NCI-H82 treated with DMSO at 0.1 percent for 48 hours (cell line): ENCODE results near the gene NUDT16L1.

Experiments
- DNase-seq: peaks from one replicate; lab custom pipeline; 2025; ENCODE audit not compliant: unreplicated experiment; lab: John Stamatoyannopoulos, UW

NUDT16L1 gene

DNA sequence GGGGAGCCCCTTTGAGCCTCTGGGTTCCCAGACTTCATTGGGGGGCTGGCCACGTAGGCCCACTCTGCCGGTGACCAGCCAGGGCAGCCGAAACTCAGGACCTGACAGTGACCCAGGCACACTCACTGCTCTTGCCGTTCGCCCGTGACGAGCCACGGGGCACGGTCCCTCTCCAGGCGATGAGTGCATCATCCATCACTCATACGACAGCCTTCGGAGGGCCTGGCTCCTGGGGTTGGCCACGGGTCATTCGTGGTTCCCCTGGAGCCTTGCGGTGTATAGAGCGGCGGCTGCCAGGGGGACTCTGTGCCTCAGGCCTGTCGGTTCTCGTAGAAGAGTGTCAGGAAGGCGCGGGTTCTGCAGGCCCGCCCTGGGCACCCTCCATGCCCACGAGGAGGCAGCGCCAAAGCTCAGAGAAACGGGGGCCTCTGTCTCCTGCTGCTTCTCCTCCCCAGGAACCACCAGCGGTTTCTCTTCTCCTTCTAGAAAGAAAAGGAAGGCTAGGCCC lies 11.2 kb upstream of the NUDT16L1 start:
- no peak for DNase-seq

DNA sequence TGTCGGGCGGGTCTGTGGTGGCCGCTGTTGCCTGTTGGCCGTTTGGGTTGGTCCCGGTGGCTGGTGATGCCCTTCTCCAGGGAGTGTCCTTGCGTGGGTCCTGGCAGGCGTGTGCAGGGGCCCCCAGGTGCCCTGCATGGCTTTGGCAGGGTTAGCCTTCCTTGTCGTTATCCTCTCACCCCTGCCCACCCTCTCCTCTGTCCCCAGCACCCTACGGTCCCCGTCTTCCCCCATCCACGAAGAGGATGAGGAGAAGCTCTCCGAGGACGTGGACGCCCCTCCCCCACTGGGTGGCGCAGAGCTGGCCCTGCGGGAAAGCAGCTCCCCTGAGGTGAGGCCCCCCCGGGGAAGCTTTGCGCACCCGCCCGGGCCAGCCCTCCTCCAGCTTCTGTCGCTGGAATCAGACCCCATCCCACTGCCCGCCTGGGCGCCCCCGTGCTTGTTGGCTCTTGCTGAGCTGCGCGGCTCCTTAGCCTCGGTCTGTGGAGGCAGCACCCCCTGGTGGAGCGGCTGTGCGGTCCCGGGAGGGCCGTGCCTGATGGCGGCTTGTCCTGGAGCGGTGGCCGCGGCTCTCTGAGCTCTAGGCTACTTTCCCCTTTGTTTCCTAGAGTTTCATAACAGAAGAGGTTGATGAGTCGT lies 10.6 kb upstream of the NUDT16L1 start:
- no peak for DNase-seq

DNA sequence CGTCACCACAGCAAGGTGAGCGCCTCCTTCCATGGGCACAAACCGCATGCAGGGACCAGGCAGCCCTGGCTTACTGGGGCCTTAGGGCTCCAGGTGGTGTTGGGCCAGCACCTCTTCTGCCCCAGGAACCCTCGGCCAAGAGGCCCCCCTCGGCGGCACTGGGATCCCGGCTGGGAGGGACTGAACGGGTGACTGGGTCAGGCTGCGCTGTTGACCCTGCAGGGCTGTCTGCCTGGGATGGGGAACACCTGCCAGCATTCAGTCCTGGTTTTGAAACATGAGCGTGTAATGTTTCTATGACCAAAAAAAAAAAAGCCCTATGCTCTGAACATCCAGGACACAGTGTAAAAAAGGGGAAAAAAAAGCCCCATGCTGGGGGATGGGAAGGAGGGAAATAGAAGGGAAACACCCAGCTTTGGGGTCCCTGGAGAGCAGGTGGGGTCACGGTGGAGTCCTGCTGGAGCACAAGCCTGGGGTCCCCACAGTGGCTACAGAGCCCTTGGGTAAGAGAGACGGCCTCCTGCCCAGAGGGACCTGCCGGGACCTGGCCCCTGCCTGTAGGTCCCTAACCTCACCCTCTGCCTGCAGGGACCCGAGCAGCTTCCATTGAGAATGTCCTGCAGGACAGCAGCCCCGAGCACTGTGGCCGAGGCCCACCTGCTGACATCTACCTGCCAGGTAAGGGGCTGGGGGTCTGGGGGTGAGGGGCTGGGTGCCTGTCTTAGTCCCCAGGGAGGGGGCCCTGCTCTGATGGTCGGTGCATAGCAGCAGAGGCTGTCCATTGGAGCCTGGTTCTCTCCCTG lies 9.9 kb upstream of the NUDT16L1 start:
- DNase-seq = no peak

DNA sequence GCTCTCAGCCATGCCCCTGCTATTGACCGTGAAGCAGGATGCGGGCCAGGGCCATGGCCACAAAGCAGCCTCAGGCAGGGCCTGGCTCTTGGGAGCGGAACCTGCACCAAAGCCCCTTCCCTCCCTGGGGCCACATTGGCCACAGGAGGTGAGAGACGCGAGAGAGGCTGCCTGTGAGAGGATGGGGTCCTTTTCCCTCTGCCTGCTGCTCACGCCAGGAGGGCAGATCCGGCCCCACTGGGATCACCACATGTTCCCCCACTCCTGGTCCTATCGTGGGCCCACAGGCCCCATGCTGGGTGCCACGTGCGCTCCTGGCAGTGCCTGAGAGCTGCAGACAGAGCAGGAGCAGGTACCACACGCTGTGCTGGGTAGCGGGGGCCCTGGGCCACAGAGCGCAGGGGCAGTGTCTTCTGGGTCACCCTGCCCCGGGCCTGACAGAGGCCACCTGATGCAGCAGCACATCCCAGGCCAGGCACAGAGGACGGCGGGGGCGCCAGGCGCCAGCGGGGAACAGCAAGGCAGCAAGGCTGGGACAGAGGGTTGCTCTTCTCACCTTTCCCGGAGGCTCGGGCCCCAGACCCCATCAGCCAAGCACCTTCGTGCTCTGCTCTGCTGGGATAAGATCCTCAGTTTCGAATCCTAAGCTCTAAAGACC lies 9.2 kb upstream of the NUDT16L1 start:
- DNase-seq = no peak

DNA sequence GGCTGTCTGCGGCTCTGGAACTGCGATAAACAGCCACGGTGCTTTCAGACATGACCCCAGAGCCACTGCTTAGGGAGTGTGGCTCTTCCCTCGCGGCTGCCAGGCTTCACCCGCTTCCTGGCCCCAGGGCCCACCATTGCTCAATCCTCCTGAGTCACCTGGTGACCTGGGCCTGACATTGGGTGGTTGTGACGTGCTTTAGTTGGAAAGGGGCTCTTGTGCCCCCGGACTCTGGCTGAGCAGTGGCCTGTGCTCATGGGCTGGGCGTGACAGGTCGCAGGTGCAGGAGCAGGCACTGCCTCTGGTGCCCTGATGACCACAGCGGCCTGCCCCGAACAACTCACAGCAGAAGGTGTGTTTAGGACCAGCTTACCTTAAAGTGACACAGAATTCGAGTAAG lies 8.6 kb upstream of the NUDT16L1 start:
- no peak for DNase-seq

DNA sequence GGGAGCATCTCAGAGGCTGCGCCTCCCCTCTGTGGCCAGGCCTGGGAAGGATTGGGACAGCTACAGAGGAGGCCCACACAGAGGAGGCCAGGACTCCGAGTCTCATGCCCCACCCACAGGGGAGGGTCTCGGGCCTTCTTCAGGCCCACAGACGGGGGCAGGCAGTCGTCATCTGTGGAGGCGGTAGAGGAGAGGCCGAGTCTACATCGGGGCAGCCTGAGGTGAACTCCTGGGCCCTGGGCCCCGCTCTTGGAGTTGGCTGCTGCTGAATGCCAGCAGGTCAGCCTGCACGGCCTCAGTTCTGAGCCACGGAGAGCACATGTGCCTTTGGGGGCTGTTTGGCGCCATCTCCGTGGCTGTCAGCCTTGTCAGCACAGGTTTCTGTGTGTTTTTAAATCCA lies 8.1 kb upstream of the NUDT16L1 start:
- DNase-seq = no peak

DNA sequence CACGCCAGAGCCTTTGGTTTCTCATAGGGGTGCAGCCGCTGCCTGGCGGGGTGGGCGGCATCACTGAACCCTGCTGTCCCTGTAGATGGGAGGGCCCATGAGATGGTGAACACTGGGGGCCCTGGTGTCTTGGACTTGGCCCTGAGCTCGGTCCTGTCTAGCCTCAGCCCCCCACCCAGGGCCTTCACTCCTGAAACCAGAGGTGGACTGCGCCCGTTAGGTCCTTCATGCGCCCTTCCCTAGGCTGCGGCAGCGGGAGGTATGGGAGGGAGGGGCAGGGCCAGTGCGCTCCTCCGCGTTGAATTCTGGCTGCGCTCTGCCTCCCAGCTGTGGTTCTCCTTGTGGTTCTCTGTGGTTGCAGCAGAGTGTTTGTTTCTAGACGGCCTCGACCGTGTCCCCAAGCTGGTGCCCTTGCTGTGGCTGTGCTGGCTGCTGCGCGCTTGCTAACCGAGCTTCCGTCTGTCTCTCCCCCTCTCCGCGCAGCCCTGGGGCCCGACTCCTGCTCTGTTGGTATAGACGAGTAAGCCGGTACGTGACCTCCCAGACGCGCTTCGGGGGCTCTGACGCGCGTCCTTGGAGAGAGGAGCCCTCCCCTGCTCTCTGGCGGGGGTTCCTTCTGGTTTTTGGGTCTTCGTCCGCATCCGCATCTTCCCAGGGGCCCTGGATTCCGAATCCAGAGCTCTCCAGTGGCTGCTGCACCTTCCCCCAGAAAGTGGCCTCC lies 7.4 kb upstream of the NUDT16L1 start:
- no peak for DNase-seq

DNA sequence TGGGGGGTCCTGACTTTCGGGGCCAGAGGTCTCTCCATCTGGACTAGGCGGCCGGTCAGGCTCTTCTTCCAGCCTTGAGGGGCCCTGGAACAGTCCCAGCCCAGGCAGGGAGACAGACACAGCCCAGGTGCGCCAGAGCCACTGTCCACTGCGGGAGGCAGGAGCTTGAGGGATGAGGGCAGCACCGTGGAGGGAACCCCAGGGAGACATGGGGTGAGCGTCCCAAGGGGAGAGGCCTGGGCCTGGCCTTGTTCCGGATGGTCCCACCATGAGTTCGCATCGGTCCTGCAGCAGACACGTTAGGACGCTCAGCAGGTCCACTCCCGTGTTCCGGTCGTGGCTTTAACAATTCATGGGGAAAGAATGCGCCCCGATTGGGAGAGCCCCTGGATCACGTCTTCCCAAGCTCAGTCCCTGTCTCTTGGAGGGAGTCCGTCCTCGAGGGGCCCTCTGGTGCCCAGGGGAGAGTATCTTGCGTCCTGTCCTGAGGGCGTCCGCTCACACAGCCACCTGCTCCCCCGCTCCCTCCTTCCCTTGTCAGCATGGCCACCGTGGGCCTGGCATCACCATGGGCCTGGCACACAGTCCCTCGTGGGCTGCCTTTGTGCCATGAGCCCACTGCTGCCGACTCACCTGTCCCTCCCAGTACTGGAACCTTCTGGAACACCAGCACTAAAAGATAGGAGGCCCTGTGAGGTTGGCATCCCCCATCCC lies 6.7 kb upstream of the NUDT16L1 start:
- no peak for DNase-seq

DNA sequence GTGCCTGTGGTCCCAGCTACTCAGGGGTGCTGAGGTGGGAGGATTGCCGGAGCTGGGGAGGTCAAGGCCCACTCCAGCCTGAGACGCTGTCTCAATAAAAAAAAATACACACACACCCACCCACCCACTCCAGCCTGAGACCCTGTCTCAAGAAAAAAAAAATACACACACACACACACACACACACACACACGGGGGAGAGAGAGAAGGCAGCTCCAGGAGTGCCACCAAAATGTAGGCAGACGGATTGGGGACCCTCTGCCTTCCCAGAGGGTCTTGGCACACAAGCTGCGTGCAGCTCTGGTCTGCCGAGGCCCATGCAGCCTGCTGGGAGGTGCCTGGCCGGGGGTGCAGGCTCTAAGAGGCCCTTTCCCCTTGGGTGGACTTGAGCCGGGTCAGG lies 5.9 kb upstream of the NUDT16L1 start:
- DNase-seq = no peak

DNA sequence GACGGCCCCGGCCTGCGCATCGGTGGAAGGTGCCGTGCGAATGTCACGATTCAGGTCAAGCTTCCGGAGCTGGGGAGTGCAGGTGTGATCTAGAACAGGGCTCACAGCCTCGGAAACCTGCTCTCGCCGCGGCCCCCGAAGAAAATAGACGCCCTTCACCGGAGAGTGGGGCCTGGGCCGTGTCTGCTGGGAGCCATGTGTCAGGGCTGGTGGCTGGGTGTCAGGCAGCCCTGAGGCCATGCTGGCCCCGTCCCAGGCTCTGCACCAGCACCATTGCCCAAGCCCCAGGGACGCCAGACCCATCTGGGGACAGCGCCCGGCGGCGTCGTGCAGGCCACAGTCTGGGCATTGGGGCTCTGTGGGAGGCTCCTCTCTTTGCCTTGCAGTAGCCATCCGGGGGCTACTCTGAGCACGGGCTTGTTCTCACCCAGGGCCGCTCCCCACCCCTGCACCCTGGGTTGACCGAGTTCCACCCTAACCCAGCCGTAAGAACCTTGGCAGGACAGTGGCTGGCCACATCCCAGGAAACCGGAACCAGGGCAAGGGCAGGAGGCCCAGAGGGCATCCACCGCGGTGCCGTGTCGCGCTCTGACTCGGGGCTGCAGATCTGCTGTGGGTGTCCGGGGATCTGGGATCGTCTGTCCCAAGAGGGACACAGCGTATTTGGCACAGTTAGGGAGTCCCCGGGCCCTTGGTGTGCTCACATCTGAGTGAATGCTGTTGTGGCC lies 5.3 kb upstream of the NUDT16L1 start:
- DNase-seq = no peak

DNA sequence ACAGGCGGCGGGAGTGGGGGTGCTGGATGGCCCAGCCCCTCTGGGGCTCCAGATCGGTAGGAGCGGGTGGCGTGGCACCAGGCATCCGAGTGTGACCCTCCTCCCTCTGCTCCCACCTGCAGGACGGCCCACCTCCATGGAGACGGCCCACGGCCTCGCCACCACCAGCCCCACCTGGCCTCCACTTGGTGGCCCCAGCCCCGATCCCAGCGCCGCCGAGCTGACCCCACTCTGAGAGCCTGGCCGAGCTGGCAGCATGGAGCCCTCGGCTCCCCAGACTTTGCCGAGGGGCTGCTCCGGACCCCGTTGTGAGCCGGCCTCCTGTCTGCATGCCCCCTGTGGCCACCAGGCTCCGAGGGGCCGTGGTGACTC lies 4.7 kb upstream of the NUDT16L1 start:
- DNase-seq = no peak

DNA sequence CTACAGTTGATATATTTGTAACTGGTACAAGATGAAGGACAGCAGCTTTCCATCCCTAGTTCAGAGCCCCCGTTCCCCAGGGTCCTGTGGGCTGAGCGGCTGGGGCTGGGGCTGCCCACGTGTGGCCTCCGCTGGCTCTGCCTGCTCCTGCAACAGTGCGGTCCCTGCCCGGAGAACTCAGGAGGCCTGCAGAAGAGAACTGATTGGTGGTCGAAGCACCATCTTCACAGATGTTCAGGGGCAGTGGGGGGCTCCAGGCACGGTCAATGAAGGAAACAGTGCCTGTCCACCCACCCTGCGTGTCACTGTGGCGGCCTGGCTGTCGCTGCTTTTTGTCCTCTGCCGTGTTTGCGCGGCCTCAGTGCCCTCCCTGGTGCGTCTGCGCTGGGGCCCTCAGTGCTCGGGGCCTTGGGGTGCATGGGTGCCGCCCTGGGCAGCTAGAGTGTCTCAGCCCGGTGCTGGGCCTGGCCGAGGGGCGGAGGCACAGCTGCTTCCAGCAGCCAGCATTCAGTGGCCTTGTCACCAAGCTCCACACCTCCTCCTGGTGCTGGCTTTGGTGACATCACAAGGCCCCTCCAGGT lies 4.2 kb upstream of the NUDT16L1 start:
- no peak for DNase-seq

DNA sequence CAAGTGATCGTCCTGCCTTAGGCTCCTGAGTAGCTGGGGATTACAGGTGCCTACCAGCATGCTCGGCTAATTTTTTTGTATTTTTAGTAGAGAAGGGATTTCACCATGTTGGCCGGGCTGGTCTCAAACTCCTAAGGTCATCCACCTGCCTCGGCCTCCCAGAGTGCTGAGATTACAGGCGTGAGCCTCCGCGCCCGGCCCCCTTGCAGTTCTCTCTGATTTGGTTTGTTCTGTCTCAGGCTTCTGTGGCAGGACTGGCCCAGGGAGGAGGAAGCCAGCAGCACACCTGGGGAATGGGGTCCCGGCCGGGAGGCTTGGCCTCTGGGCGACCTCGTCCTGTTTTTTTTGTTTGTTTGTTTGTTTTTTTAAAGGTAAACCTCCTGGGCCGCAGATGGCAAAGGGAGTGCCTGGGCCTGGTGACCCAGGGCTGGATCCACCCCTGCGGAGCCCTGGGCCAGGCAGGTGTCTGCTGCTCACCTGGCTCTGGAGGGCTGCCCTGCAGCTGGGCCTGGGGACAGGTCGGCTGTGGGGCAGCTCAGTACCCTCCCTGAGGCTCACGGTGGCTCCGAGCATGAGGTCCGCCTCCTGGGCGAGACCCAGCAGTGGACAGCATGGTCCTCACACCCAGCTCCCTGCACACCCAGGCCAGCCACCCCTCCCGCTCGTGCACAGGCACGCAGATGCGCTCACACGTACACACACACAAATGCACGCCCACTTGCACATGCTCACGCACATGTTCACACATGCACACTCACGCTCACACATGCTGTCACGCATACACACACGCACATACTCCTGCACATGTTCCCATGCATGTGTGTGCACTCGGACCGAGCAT lies 3.3 kb upstream of the NUDT16L1 start:
- DNase-seq = no peak

DNA sequence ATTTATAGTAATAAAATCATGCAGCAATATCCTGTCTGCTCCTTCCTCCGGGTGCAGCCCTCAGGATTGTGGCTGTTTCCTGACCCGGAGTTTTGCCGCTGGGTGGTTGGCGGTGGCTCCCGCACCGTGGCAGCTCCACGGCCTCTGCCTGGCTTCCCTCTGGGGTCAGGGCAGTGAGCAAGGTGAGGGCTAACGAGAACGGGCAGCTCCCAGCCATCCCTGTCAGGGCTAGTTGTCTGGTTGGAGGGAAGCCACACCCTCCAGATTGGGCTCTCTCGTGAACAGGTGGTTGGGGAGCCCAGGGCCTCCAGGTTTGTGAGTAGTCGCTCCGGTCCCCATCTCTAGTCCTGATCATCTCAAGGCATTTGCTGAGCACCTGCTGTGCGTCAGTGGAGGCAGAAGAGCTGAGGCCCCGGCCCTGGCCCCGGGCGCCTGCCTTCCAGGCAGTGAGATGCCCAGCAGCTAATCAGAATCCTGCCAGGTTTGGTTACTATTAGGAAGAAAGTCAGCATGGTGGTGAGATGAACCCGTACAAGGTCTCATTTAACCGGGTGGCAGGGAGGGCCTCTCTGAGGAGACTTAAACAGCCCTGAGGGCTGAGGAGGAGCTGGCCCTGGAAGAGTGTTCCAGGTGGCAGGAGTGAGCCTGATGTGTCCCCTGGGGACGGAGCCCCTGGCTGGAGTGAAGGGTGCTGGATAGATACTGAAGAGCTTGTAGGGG lies 2.3 kb upstream of the NUDT16L1 start:
- DNase-seq = no peak

DNA sequence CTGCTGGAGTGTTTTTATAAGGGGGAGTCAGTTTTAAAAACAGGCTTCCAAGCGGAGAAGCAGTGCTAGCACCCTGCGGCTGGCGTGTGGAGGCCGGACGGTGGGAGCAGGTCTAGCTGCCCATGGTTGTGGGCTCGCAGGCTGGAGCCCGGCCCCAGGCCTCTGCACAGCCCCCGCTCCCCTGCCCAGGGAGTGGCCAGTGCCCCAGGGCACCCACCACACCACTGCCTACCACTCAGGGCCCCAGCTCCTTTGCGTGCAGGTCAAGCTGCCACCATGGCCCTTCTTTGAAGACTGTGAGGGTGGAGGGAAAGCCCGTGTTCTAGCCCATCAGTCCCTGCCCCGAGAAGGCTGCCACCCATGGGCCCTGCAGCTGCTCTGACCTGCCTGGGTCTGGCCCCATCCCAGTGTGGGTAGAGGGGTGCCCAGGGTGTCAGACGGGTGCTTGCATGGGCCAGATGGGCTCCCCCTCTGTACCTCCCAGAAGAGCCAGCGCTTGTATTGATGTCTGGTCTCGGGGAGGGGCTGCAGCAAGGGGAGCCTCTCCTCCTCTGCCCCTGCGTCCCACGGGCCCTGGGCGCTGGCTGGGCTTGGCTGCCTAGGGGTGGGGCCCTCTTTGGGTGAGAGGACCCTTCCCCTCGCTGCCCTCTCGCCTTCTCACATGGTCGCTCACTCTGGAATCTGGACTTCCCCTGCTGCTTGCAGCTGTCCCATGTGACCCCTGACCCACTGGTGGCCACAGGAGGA lies 1.5 kb upstream of the NUDT16L1 start:
- DNase-seq = no peak

DNA sequence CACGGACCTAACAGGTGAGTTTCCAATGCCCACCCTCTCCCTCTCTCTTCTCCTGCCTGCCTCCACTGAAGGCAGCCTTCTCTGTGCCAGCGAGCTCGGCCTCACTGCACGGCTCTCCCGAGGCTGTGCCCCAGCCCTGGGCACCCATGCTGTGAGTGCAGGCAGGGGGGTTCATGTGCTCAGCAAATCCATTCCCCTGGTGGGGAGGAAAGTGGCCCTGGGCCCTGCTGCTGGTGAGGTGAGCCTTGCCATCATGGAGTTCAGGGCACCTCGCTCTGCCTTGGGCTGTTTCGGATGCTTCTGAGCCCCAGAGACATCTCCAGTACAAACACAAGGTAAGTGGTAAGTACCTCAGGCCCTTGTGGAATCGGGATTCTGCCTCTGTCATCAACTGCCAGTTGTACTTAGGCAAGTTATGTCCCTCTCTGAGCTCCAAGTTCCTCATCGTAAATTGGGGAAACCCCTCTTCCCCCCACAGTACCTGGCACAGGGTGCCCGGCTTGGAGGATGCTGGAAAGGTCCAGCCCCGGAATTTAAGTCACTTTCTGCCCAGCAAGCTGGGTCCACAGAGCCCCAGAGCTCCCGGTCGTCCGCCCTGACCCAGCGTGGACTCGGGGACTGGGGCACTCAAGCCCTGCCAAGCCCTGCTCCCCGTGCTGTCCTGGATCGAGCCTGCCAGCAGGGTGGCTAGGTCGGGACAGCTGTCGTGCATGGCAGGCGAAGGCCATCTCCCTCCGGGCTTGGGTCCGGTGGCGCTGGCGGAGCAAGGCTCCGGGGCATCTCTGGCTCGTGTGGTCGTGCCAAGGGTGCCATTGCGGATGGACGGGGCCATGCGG lies 684 bp upstream of the NUDT16L1 start:
- no peak for DNase-seq
